Neutrophil (primary cell): Measurements from ENCODE around the gene C9orf72.
A peak's percentile ranks its signal among the peaks of the same experiment; 100 is the strongest.

Source experiments
- H3K27ac ChIP-seq: fragments of 200-600 bp; sonication (generic); 2 replicates; pipeline ENCODE4 v1.5.1; 2016; ENCODE audit warnings: mild to moderate bottlenecking, moderate library complexity
- H3K27me3 ChIP-seq: fragments of 200-600 bp; sonication (generic); 2 replicates; pipeline ENCODE4 v1.6.0; 2016; ENCODE audit warnings: mild to moderate bottlenecking
- H3K36me3 ChIP-seq: fragments of 200-600 bp; sonication (generic); 2 replicates; pipeline ENCODE4 v1.5.1; 2017
- H3K4me1 ChIP-seq, 2 experiments: fragments of 200-600 bp in 1 of 2; sonication (generic) in 1 of 2; 1 replicate in 1 of 2; 2 replicates in 1 of 2; pipeline versions ENCODE4 v1.5.1 to v1.6.1; 2013 to 2016; ENCODE audit warnings: low read depth in 1 of 2, low read length in 1 of 2, mild to moderate bottlenecking in 1 of 2, moderate library complexity in 1 of 2; ENCODE audit not compliant: control insufficient read depth in 1 of 2, insufficient read depth in 1 of 2
- H3K4me3 ChIP-seq, 2 experiments: fragments of 200-600 bp in 1 of 2; sonication (generic) in 1 of 2; 1 replicate in 1 of 2; 2 replicates in 1 of 2; pipeline ENCODE4 v1.5.1; 2013 to 2016; ENCODE audit warnings: low read depth in 1 of 2, low read length in 1 of 2, mild to moderate bottlenecking in 1 of 2, moderate library complexity in 1 of 2
- H3K9me3 ChIP-seq: fragments of 200-600 bp; sonication (generic); 2 replicates; pipeline ENCODE4 v1.5.1; 2016
- TF ChIP-seq, protein P1 (sequence below): fragments of 200-600 bp; sonication (generic); IDR thresholded peaks from 2 replicates; pipeline ENCODE4 v1.5.1; 2016; ENCODE audit warnings: antibody characterized with exemption

C9orf72 gene

DNA sequence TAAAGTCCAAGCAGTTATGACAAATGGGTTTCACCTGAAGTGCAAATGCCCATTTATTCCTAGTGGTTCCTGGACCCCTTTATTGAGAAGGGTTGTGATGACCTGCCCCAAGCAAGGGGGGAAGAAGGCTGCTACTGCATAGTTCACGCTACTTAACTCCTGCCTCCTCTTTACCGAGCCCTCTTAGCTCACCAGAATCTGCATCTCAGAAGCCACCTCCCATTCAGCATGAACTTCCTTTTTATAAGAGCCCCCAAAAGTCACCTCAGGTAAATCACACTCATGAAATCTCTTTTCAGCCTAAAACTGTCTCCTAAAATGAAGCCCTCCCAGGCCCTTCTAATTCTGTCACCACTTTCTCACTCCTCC, 26.6 kb upstream of the C9orf72 start:
- TF ChIP-seq, protein P1, sequence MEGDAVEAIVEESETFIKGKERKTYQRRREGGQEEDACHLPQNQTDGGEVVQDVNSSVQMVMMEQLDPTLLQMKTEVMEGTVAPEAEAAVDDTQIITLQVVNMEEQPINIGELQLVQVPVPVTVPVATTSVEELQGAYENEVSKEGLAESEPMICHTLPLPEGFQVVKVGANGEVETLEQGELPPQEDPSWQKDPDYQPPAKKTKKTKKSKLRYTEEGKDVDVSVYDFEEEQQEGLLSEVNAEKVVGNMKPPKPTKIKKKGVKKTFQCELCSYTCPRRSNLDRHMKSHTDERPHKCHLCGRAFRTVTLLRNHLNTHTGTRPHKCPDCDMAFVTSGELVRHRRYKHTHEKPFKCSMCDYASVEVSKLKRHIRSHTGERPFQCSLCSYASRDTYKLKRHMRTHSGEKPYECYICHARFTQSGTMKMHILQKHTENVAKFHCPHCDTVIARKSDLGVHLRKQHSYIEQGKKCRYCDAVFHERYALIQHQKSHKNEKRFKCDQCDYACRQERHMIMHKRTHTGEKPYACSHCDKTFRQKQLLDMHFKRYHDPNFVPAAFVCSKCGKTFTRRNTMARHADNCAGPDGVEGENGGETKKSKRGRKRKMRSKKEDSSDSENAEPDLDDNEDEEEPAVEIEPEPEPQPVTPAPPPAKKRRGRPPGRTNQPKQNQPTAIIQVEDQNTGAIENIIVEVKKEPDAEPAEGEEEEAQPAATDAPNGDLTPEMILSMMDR = no peak
- Histone ChIP-seq H3K4me3 (peak overlapping the region; percentile 21 to 42), H3K27me3 (no peaks in the 10 kb centered on the region), H3K36me3 (no peaks in the 10 kb centered on the region), H3K4me1 (peaks cover 47% of the 10 kb centered on the region in 2 experiments), H3K9me3 (no peaks in the 10 kb centered on the region), H3K27ac (peak overlapping the region; percentile 94)

DNA sequence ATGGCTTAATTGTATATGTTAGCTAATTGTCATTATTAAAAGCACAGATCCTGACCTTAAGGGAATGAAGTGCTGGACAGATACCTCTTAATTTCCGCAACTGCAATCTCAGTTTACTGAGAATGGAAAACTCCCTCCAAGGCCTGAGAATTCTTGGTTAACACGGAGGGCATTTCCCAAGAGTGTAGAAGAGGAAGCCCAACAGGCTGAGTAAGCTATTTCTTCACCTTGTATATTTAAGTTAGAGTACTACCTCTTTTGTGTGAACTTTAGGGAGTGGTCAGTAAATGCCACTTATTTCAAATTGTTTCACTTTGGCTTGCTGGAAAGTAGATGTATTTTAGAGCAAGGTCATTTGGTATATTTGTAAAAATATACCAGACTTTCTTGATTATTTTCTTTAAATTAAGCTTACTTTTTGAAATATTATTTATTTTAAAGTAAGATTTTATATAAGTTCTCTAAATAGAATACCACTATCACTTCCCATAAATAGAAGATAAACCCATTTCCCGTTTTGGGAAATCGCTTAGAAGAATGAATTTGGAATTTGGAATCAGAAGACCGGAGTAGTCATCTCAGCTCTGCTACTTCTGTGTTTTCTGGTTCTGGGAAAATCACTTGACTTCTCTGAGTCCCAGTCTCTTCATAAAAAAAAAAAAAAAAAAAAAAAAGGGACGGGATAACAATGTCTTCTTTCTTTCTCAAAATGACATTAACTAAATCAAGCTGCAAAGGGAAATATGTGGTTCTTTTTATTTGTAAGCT, 26.0 kb upstream of the C9orf72 start:
- Histone ChIP-seq H3K36me3 (no peaks in the 10 kb centered on the region), H3K27ac (peak overlapping the region; percentile 94), H3K4me1 (peaks cover 47% of the 10 kb centered on the region in 2 experiments), H3K27me3 (no peaks in the 10 kb centered on the region), H3K4me3 (peak overlapping the region; percentile 21 to 42), H3K9me3 (no peaks in the 10 kb centered on the region)
- TF ChIP-seq, protein P1 = no peak

DNA sequence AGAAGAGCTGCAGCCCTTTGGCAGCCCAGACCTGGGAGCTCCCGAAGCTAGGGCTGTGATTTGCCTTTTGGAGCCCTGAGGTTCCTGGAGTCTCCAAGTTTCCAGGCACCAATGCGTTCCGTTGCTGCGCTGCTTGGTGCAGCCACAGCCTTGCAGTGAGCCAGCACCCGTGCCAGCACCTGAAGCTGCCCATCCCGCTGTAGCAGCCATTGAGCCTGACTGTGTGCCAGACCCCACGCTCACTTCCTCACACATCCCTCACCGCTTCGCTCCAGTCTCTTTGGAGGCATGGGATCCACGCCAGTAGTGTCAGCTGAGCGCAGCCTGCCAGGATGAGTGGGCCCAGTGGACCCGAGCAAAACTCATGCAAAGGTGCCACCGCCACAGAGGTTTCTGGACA, 22.5 kb upstream of the C9orf72 start:
- no peaks in the 10 kb centered on the region for H3K9me3 ChIP-seq
- H3K27me3 ChIP-seq = no peaks in the 10 kb centered on the region
- TF ChIP-seq, protein P1 = no peak
- H3K4me1 ChIP-seq = peaks cover 39 to 40% of the 10 kb centered on the region in 2 experiments
- no peaks in the 10 kb centered on the region for H3K36me3 ChIP-seq
- H3K4me3 ChIP-seq = no peak overlapping the region
- peak overlapping the region; percentile 13 for H3K27ac ChIP-seq

DNA sequence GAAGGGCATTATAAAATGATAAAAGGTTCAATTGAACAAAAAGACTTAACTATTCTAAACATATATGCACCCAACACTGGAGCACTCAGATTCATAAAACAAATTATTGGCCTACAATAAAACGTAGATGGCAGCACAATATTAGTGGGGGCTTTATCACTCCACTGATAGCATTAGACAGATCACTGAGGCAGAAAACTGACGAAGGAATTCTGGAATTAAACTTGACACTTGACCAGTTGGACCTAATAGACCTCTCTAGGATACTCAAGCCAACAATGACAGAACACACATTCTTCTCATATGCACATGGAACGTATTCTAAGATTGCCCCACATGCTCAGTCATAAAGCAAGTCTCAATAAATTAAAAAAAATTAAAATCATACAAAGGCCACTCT, 18.4 kb upstream of the C9orf72 start:
- H3K4me1 ChIP-seq = peaks cover 40 to 44% of the 10 kb centered on the region in 2 experiments
- no peaks in the 10 kb centered on the region for H3K27me3 ChIP-seq
- no peak overlapping the region for H3K4me3 ChIP-seq
- no peaks in the 10 kb centered on the region for H3K36me3 ChIP-seq
- peak overlapping the region; percentile 87 for H3K27ac ChIP-seq
- TF ChIP-seq, protein P1 = no peak
- H3K9me3 ChIP-seq = no peaks in the 10 kb centered on the region

DNA sequence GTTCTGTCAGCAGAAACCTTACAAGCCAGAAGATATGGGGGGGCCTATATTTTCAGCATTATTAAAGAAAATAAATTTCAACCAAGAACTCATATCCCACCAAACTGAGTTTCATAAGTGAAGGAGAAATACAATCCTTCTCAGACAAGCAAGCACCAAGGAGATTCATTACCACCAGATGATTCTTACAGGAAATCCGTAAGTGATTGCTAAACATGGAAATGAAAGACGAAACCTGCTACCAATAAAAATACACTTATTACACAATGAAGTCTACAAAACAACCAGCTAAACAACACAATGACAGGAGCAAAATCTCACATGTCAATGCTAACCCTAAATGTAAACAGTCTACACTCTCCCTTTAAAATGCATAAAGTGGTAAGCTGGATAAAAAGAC, 17.8 kb upstream of the C9orf72 start:
- Histone ChIP-seq H3K36me3 (no peaks in the 10 kb centered on the region), H3K27ac (peak overlapping the region; percentile 87), H3K4me3 (peak overlapping the region in 1 of 2 experiments; percentile 1), H3K9me3 (no peaks in the 10 kb centered on the region), H3K27me3 (no peaks in the 10 kb centered on the region), H3K4me1 (peaks cover 40 to 47% of the 10 kb centered on the region in 2 experiments)
- TF ChIP-seq, protein P1 = no peak
